Tibial nerve (tissue), 4 donors: ENCODE results near the gene POMC.
"Not testable (repeated sequence)": the region's sequence is repeated elsewhere in the genome, so short reads cannot be mapped to it uniquely, and the experiment has no call there.

Experiments used
- EP300 ChIP-seq, 2 donors: sonication (generic); formaldehyde crosslinking; IDR thresholded peaks; one replicate each; pipeline ENCODE4 v1.6.1; 2017; ENCODE audit warnings: antibody characterized with exemption in 2 of 2, mild to moderate bottlenecking in 1 of 2
- POLR2A ChIP-seq, 2 donors: fragments of 450-650 bp; IDR thresholded peaks; one replicate each; pipeline ENCODE4 v1.6.1; 2017; ENCODE audit warnings: antibody characterized with exemption in 2 of 2, mild to moderate bottlenecking in 2 of 2, moderate library complexity in 2 of 2
- TF ChIP-seq, protein P1 (sequence below), 5 experiments: fragments of 200-600 bp in 3 of 5; fragments of 450-650 bp in 2 of 5; sonication (generic) in 3 of 5; IDR thresholded peaks; one replicate each; pipeline ENCODE4 v1.5.1; 2016 to 2019; ENCODE audit warnings: antibody characterized with exemption in 5 of 5, mild to moderate bottlenecking in 3 of 5, moderate library complexity in 2 of 5

DNA sequence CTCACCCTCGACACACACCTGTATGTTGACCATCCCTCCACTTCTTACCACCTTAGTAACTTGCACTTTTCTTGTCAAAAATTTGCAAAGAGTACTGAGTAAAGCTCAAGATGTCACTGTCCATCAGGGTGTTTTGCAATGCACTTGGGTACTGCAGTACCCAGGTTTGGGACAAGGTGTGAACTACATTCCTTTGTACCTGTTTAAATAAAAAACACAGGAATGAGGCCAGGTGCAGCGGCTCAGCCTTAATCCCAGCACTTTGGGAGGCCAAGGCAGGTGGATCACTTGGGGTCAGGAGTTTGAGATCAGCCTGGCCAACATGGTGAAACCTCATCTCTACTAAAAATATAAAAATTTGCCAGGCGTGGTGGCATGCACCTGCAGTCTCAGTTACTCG is 27.8 kb downstream of the POMC start:
- TF ChIP-seq POLR2A, EP300 (IDR thresholded peaks at IDR 0.05): not testable (repeated sequence)
- TF ChIP-seq, protein P1, sequence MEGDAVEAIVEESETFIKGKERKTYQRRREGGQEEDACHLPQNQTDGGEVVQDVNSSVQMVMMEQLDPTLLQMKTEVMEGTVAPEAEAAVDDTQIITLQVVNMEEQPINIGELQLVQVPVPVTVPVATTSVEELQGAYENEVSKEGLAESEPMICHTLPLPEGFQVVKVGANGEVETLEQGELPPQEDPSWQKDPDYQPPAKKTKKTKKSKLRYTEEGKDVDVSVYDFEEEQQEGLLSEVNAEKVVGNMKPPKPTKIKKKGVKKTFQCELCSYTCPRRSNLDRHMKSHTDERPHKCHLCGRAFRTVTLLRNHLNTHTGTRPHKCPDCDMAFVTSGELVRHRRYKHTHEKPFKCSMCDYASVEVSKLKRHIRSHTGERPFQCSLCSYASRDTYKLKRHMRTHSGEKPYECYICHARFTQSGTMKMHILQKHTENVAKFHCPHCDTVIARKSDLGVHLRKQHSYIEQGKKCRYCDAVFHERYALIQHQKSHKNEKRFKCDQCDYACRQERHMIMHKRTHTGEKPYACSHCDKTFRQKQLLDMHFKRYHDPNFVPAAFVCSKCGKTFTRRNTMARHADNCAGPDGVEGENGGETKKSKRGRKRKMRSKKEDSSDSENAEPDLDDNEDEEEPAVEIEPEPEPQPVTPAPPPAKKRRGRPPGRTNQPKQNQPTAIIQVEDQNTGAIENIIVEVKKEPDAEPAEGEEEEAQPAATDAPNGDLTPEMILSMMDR (IDR thresholded peaks at IDR 0.05) = not testable (repeated sequence)
